DND-41 (cell line): ENCODE measurements around the gene ARPP21.

Experiments
- ATAC-seq: fragments of 200-7000 bp; cut with Tn5 transposase; 3 replicates; pipeline ENCODE4 v1.9.1; 2021; ENCODE audit warnings: low read depth; ENCODE audit not compliant: insufficient read depth
- DNase-seq: peaks from one replicate; pipeline ENCODE4 v3.0.0-alpha.2; 2020
- H2AFZ ChIP-seq: 2 replicates; pipeline ENCODE4 v1.6.0; 2012; ENCODE audit warnings: low read depth, low read length
- H3K27ac ChIP-seq: 2 replicates; pipeline ENCODE4 v1.5.1; 2012; ENCODE audit warnings: low read length, inconsistent platforms
- H3K27me3 ChIP-seq: fragments of 200-600 bp; sonication (generic); 2 replicates; pipeline ENCODE4 v1.6.0; 2012; ENCODE audit warnings: low read length, mild to moderate bottlenecking, inconsistent platforms; ENCODE audit not compliant: insufficient read depth, poor library complexity
- H3K36me3 ChIP-seq: 2 replicates; pipeline ENCODE4 v1.5.1; 2012; ENCODE audit warnings: low read length, inconsistent platforms; ENCODE audit not compliant: insufficient read depth
- H3K4me1 ChIP-seq: 2 replicates; pipeline ENCODE4 v1.5.1; 2012; ENCODE audit warnings: mild to moderate bottlenecking, low read length; ENCODE audit not compliant: insufficient read depth
- H3K4me2 ChIP-seq: 2 replicates; pipeline ENCODE4 v1.6.0; 2012; ENCODE audit warnings: mild to moderate bottlenecking, moderate library complexity, low read length, inconsistent platforms; ENCODE audit not compliant: insufficient read depth
- H3K4me3 ChIP-seq, 2 experiments: fragments of 200-600 bp in 1 of 2; shearing (Covaris generic) in 1 of 2; 2 replicates each; pipeline ENCODE4 v1.5.1; 2012 to 2016; ENCODE audit warnings: inconsistent platforms in 2 of 2, low read length in 2 of 2, mild to moderate bottlenecking in 2 of 2, low read depth in 1 of 2, moderate library complexity in 1 of 2
- H3K79me2 ChIP-seq: 2 replicates; pipeline ENCODE4 v1.6.0; 2012; ENCODE audit warnings: low read length, inconsistent platforms; ENCODE audit not compliant: insufficient read depth
- H3K9ac ChIP-seq: 2 replicates; pipeline ENCODE4 v1.6.0; 2012; ENCODE audit warnings: low read depth, mild to moderate bottlenecking, inconsistent platforms, low read length, moderate library complexity
- H3K9me3 ChIP-seq: 2 replicates; pipeline ENCODE4 v1.5.1; 2012; ENCODE audit warnings: low read length, moderate library complexity, mild to moderate bottlenecking, inconsistent platforms; ENCODE audit not compliant: insufficient read depth, severe bottlenecking
- H4K20me1 ChIP-seq: 2 replicates; pipeline ENCODE4 v1.6.0; 2012; ENCODE audit warnings: low read length; ENCODE audit not compliant: insufficient read depth
- CTCF ChIP-seq: IDR thresholded peaks from 2 replicates; pipeline ENCODE4 v1.5.1; 2012; ENCODE audit warnings: borderline replicate concordance, low read length, moderate library complexity, mild to moderate bottlenecking; ENCODE audit not compliant: poor library complexity, severe bottlenecking; ENCODE audit errors: extremely low read depth
- EZH2 ChIP-seq: IDR thresholded peaks from 3 replicates; pipeline ENCODE4 v1.6.1; 2012; ENCODE audit warnings: borderline replicate concordance, low read depth, mild to moderate bottlenecking, moderate library complexity, low read length, inconsistent platforms; ENCODE audit not compliant: severe bottlenecking

ARPP21 gene

GRCh38 chr3:35733864-35734263, 94.5 kb downstream of the ARPP21 start:
- H3K4me2 ChIP-seq: no peak overlapping the region
- no peak for TF ChIP-seq CTCF
- TF ChIP-seq EZH2: no peak
- H2AFZ ChIP-seq: no peak overlapping the region
- no peak overlapping the region for H3K9ac ChIP-seq
- H3K4me3 ChIP-seq: no peak overlapping the region
- H3K36me3 ChIP-seq: peaks cover 100% of the 10 kb centered on the region
- H3K9me3 ChIP-seq: no peaks in the 10 kb centered on the region
- H4K20me1 ChIP-seq: peaks cover 24% of the 10 kb centered on the region; the same call in 1 of the 2 replicates
- H3K79me2 ChIP-seq: peaks cover 97% of the 10 kb centered on the region
- ATAC-seq (no peak), DNase-seq (no peak)
- no peaks in the 10 kb centered on the region for H3K4me1 ChIP-seq
- H3K27ac ChIP-seq: no peak overlapping the region
- H3K27me3 ChIP-seq: no peaks in the 10 kb centered on the region

- Histone ChIP-seq H3K4me2 (no peak overlapping the region), H4K20me1 (peaks cover 24% of the 10 kb centered on the region; the same call in 1 of the 2 replicates), H3K4me1 (no peaks in the 10 kb centered on the region; the same call in 1 of the 2 replicates), H2AFZ (no peak overlapping the region), H3K36me3 (peaks cover 100% of the 10 kb centered on the region), H3K9ac (no peak overlapping the region), H3K4me3 (no peak overlapping the region), H3K27me3 (no peaks in the 10 kb centered on the region), H3K79me2 (peaks cover 83% of the 10 kb centered on the region), H3K27ac (no peak overlapping the region), H3K9me3 (no peaks in the 10 kb centered on the region)
- DNase-seq (no peak), ATAC-seq (no peak)
- TF ChIP-seq EZH2 (no peak), CTCF (no peak)
Measured at GRCh38 chr3:35737080-35737479, 97.8 kb downstream of the ARPP21 start.

GRCh38 chr3:35737527-35737926, 98.2 kb downstream of the ARPP21 start:
- ATAC-seq (no peak), DNase-seq (no peak)
- Histone ChIP-seq H4K20me1 (peaks cover 19% of the 10 kb centered on the region; the same call in 1 of the 2 replicates), H2AFZ (no peak overlapping the region), H3K36me3 (peaks cover 100% of the 10 kb centered on the region), H3K27me3 (no peaks in the 10 kb centered on the region), H3K4me2 (no peak overlapping the region), H3K9ac (no peak overlapping the region), H3K27ac (no peak overlapping the region), H3K9me3 (no peaks in the 10 kb centered on the region), H3K4me1 (no peaks in the 10 kb centered on the region; the same call in 1 of the 2 replicates), H3K79me2 (peaks cover 82% of the 10 kb centered on the region), H3K4me3 (no peak overlapping the region)
- no peak for TF ChIP-seq CTCF
- no peak for TF ChIP-seq EZH2
